ENCODE results near the gene JPH2.

The JPH2 gene

GRCh38 chr20:44095831-44096230 is 91.2 kb downstream of the JPH2 start:
- DNase-seq, result no peak

DNA sequence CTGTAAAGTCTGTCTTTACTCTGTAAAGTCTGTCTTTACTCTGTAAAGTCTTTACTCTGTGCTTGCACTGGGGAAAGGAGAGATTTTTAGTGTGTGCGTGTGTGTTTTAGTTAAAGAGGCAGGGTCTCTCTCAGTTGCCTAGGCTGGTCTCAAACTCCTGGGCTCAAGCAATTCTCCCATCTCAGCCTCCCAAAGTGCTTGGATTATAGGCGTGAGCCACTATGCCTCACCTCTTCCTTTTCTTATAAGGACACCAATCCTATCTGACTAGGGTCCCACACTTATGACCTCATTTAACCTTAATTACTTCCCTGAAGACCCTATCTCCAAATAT is 93.8 kb downstream of the JPH2 start:
- no peak for DNase-seq

DNA sequence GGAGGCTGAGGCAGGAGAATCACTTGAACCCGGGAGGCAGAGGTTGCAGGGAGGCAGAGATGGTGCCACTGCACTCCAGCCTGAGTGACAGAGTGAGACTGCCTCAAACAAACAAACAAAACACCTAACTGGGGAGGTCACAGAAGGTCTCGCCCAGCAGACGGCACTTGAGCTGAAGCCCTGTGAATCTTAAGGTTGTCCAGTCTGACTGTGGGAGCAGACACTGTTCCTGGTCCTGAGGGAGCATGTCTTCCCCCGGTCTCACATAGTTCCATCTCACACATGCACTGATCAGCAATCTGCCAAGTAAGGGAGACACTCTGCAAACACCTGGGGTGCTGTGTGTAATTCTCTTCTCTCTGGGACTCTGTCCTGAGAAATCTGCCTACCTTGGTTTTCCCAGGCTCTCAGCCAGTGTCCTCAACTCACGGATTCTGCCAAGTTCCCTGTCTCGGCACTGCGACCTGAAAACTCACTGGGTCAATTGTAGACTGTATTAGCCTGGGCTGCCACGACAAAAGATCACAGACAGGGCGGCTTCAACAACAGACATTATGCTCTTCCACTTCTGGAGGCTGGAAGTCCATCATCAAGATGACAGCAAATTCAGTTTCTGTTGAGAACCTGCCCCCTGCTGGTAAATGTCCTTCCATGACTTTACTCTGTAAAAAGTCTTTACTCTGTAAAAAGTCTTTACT is 94.3 kb downstream of the JPH2 start:
- DNase-seq, result peak; percentile 61

GRCh38 chr20:44091026-44091425 is 96.0 kb downstream of the JPH2 start:
- DNase-seq, result no peak

DNA sequence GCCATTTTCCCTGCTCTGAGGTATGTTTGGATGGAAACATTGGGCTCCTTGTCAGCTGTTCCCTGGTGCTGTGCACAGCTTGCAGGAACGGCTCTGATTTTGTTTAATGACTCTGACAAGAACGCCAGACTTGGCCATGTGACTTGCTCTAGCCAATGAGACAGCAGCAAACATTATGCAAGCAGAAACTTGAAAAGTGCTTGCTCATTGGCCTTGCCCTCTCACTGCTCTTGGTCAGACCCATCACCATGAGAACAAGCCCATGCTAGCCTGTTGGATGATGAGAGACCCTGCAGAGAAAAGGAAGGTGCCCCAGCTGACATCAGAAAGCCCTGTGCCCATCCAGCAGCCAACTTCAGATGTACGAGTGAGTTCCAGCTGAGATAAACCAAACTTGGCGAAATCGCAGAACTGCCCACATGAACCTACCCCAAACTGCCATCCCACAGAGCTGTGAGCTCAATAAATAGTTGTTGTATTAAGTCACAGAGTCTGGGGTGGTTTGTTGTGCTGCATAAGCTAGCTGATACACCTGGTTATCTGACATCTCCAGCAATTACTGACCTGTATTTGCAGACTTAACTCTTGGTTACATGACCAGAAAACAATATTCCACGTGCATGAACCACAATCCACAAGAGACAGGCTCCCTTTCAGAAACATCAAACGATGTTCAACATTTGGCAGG is 96.9 kb downstream of the JPH2 start:
- DNase-seq, result peak; percentile 16

GRCh38 chr20:44087857-44088120 is 99.2 kb downstream of the JPH2 start:
- no peak for DNase-seq

DNA sequence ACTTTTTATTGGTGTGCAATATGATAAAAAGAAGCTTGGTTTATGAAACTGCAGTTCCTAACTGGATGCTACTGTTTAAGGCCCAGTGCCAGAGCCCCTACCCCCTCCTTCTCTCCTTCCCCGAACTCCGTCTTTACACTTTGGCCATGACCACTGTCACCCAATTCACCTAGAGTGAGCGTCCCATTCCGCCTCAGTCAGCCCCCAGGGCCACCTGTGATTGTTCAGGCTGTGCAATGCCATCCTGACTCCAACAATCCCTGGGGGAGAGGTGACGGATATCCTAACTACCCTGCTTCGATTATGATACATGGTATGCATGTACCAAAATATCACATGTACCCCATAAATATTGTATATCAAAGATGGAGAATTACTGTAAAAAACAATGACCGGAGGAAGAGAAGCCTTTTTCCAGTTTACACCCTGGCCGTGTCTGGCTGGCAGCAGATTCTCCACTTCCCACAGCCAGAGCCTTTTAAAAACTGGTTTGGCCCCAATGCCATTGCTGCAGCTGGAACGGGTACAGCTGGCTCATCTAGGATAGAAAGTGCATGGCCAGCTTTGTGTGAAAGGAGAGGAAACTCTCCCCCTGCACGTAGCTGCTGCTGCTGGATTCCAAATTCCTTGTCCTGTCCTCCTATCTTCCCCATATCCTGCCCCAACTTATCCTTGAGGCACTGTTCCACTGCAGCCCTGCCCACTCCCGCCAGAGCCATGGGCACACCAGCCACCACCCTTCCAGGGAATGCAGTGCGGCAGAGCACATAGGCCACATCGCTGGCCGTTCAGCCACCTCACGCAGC is 99.7 kb downstream of the JPH2 start:
- DNase-seq, result no peak

GRCh38 chr20:44085616-44086434 is 101.2 kb downstream of the JPH2 start:
- DNase-seq, result no peak

- no peak for DNase-seq
Measured at GRCh38 chr20:44084891-44085290, 102.1 kb downstream of the JPH2 start.

DNA sequence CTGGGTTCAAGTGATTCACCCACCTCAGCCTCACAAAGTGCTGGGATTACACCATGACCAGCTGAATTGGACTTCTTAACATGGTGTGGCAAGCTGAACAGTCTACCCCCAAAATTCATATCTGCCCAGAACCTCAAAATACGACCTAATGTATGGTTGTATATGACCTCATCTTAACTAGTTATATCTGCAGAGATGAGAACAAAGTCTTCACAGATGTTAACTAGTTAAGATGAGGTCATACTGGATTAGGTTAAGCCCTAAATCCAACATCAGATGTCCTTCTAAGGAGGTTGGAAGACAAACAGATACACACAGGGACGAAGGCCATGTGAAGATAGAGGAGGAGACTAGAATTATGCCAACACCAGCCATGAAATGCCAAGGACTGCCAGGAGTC is 102.5 kb downstream of the JPH2 start:
- no peak for DNase-seq

- no peak for DNase-seq
Measured at GRCh38 chr20:44083220-44083933, 103.6 kb downstream of the JPH2 start.

DNA sequence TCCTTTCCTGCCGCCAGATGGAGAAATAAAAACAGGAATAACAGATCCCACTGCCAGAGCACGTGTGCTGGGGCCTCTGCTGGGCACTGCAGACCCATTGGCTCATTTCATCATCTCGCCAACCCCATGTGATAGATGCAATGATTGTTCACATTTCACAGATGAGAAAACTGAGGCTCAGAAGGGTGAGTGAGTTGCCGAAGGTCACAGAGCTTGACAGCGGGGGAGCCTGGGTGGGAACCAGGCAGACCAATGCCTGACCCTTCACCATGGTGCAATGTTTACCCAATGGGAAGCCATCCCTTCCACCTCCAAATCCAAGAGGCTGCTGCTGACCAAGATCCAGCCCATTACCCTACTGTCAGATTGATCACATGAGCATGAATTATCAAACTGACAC is 105.1 kb downstream of the JPH2 start:
- DNase-seq, result no peak

DNA sequence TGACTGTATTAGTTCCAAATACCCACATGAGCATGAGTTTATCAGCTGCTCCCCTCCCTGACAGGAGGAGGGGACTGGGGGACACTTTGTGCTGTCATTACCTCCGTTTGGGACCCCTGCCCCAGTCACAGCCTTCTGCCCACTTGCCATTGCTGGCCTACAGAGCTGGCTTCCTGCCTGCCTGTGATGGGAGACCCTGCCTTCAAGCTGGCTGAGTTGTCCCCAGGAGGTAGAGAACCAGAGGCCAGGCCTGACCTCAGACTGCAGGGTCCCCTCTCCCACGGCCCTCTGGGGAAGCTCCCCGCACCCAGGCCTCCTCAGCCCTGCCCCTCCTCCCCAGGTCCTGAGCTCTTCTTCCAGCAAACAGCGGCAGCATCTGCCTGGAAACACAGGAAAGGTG is 105.5 kb downstream of the JPH2 start:
- no peak for DNase-seq

- peak; percentile 86 for DNase-seq
Measured at GRCh38 chr20:44080646-44081267, 106.2 kb downstream of the JPH2 start.

DNA sequence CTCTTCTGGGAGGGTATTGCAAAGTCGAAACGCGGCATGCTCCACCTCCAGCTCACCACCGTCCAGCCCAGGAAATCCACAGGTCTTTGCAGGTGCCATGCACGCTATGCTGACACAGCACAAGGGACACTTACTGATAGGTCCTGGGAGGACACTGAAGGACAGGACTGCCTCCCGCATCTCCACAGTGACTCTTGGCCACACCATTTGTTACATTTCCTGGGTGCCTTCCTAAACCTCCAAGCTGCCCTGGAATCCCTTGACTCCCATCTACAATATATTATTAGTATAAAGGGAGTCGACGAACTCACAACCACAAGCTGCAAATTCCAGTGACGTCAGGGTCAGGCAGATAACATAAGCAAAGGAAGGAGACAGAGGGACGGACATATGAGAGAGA is 106.9 kb downstream of the JPH2 start:
- no peak for DNase-seq

- DNase-seq, result peak; percentile 18
Measured at GRCh38 chr20:44079291-44079690, 107.7 kb downstream of the JPH2 start.

DNA sequence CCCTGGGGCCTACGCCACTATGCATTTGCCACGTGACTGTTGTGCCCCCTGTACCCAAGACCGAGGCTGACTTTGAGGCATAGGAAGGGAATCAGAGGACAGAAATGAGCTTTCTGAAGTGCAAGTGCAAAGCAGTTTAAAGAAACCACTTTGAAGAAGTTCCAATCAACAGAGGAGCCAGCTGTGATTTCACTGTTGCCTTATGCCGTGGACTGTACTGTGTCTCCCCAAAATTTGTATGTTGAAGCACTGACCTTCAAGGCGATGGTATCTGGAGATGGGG is 111.1 kb downstream of the JPH2 start:
- no peak for DNase-seq

- no peak for DNase-seq
Measured at GRCh38 chr20:44075191-44075949, 111.6 kb downstream of the JPH2 start.

- no peak for DNase-seq
Measured at GRCh38 chr20:44074252-44075151, 112.5 kb downstream of the JPH2 start.

DNA sequence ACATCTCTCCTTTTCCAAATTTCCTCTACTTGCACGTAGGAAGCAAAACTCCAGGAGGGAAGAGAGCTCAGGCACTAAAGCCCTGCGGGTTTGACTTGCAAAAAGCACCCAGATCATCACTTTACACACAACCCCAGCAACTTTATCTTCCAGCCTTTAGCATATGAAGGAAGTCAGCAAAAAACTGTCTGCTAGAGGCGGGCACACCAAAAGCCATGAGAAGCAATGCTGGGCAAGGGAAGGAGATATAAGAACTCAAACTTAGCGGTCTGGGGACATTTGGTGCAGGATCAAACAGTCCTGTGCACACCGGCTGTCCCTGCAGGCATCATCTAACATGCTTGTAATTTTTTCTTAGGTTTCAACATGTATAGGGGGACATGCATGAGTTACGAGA is 113.3 kb downstream of the JPH2 start:
- no peak for DNase-seq

All from DMS53 (cell line).